Fibroblast of the aortic adventitia (primary cell): ENCODE measurements around the gene FAM200C. TPM values are rescaled to one million over a fixed set of nuclear protein-coding genes. Genes with fewer than 3 reads are reported as not detected.

Experiments used
- DNase-seq: peaks from one replicate; pipeline ENCODE4 v3.0.0-alpha.2; 2010; ENCODE audit warnings: low read depth
- H3K4me3 ChIP-seq: 2 replicates; pipeline ENCODE4 v1.5.1; 2011; ENCODE audit warnings: low read depth, mild to moderate bottlenecking, control low read depth, low read length, moderate library complexity
- CTCF ChIP-seq: IDR thresholded peaks from 2 replicates; pipeline ENCODE4 v1.5.1; 2011; ENCODE audit warnings: mild to moderate bottlenecking, low read length, control low read depth, inconsistent platforms; ENCODE audit not compliant: insufficient read depth
- total RNA-seq: library from RNA; depleted of rRNA; stranded (reverse); fragments of >200 nt; gene quantifications from 2 replicates; pipeline ENCODE4 v1.2.3, GENCODE V29; 2012; ENCODE audit warnings: low replicate concordance

FAM200C gene
- total RNA-seq, 1 donor, result 6.7 TPM

DNA sequence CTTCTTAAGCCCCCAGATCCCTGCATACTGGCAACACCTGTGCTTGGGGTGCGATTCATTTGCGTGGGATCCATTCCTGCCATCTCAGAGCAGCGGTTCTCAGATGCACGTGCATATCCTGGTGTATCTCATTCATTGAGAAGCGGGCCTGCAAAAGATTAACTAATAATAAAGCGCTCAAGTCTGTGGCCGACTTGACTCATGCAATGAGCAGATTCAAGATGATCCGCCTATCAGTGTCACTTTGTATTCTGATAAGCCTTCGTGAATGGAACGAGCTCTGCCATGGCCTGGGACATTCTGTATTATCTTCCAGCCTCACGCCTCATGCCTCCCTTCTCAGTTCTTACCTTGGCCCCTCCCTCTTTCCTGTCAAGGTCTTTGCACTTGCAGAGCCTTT, 51.8 kb downstream of the FAM200C start:
- no peak for TF ChIP-seq CTCF

GRCh38 chr5:160347448-160347847, 52.4 kb downstream of the FAM200C start:
- no peak for TF ChIP-seq CTCF
- no peak for DNase-seq
- H3K4me3 ChIP-seq, result no peak overlapping the region

More for the DNA sequence above, 51.8 kb downstream of the FAM200C start:
- no peak overlapping the region for H3K4me3 ChIP-seq
- DNase-seq, result no peak

Other genes with a start within 250 kb of the FAM200C start
- gene FABP6, start 170.5 kb downstream of the FAM200C start, total RNA-seq, result 1.5 TPM in 1 of 2 replicates, not detected in the other
- gene CCNJL, start 87.5 kb downstream of the FAM200C start, total RNA-seq, result 0.27 and 0.82 TPM in 2 replicates
- 0.57 and 2.0 TPM in 2 replicates for gene C1QTNF2, start 29.4 kb downstream of the FAM200C start, total RNA-seq
- gene SLU7, start 19.0 kb upstream of the FAM200C start, total RNA-seq, result 59.5 and 69.7 TPM in 2 replicates
- 107 and 154 TPM in 2 replicates for gene PTTG1, start 21.8 kb upstream of the FAM200C start, total RNA-seq